Measurements from ENCODE around the gene TP53I13. TPM values are rescaled to one million over a fixed set of nuclear protein-coding genes. Genes with fewer than 3 reads are reported as not detected.

The TP53I13 gene
- total RNA-seq, 1 experiment from 2014 or later = 43.8 TPM

GRCh38 chr17:29571486-29571882 lies 3.0 kb downstream of the TP53I13 start:
- Histone ChIP-seq H3K4me1 (ENCODE audit: low read length) (peaks cover 9% of the 10 kb centered on the region), H3K9me2 (replicated peaks; ENCODE audit: insufficient read depth, low read length) (no peaks in the 10 kb centered on the region), H4K20me1 (ENCODE audit: insufficient read depth, low read depth, low read length) (no peaks in the 10 kb centered on the region), H3K27ac (ENCODE audit: low read length) (no peak overlapping the region), H3K36me3 (ENCODE audit: insufficient read depth, low read length) (peaks cover 5% of the 10 kb centered on the region; the same call in 1 of the 2 replicates), H3K79me2 (ENCODE audit: low read length) (peaks cover 8% of the 10 kb centered on the region; the same call in 1 of the 2 replicates), H3K4me3 (ENCODE audit: low read length) (no peak overlapping the region), H3K4me2 (ENCODE audit: low read depth, low read length, poor library complexity, severe bottlenecking) (no peak overlapping the region), H2AFZ (ENCODE audit: low read length) (no peak overlapping the region), H3K27me3 (ENCODE audit: low read length) (no peaks in the 10 kb centered on the region), H3K9ac (ENCODE audit: low read length) (no peak overlapping the region), H3K9me3 (ENCODE audit: low read length) (no peaks in the 10 kb centered on the region)
- DNase-seq = no peak

GRCh38 chr17:29571883-29572681 lies 3.6 kb downstream of the TP53I13 start:
- no peak for DNase-seq

DNA sequence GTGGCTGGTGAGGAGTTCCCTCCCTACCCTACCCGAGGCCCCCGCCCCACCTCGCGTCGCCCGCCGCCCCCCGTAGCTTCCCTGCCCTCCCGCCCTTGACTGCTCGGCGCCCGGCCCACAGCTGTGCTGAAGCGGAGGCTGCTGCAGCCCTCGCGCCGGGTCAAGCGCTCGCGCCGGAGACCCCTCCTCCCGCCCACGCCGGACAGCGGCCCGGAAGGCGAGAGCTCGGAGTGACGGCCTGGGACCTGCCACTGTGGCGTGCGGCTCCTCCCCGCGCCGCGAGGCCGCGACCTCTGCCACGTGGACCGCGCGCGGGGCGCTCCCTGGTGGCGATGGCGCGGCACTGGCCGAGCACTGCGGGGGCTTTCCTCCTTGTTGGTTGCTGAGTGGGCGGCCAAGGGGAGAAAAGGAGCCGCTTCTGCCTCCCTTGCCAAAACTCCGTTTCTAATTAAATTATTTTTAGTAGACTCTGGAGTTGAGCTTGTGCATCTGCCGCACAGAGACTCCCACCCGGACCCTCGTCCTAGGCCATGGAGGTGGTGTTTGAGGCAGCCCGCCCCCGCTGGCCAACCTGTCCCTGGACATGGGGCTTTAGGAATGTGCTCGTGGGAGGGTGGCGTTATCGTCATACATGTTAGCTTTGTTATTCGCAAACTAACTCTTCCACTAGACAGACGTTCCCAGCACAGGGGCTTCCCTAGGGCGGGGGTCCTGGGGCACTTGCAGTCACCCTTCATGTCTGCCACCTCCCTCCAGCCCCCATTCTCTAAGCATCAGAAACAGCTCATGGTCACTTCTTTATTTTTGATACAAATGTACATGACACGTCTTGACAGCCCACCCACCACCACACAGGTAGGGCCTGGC lies 4.4 kb downstream of the TP53I13 start:
- H3K4me3 ChIP-seq (ENCODE audit: low read length) = no peak overlapping the region
- H3K4me2 ChIP-seq (ENCODE audit: low read depth, low read length, poor library complexity, severe bottlenecking) = no peak overlapping the region
- H3K27me3 ChIP-seq (ENCODE audit: low read length) = no peaks in the 10 kb centered on the region
- no peak overlapping the region for H3K27ac ChIP-seq (ENCODE audit: low read length)
- H3K36me3 ChIP-seq (ENCODE audit: insufficient read depth, low read length) = peaks cover 5% of the 10 kb centered on the region; the same call in 1 of the 2 replicates
- no peaks in the 10 kb centered on the region for H3K9me3 ChIP-seq (ENCODE audit: low read length)
- H4K20me1 ChIP-seq (ENCODE audit: insufficient read depth, low read depth, low read length) = no peaks in the 10 kb centered on the region
- DNase-seq = no peak
- no peaks in the 10 kb centered on the region for H3K9me2 ChIP-seq (replicated peaks; ENCODE audit: insufficient read depth, low read length)
- peaks cover 8% of the 10 kb centered on the region; the same call in 1 of the 2 replicates for H3K79me2 ChIP-seq (ENCODE audit: low read length)
- no peak overlapping the region for H2AFZ ChIP-seq (ENCODE audit: low read length)
- no peak overlapping the region for H3K9ac ChIP-seq (ENCODE audit: low read length)
- H3K4me1 ChIP-seq (ENCODE audit: low read length) = peaks cover 9% of the 10 kb centered on the region

More at GRCh38 chr17:29571883-29572681, 3.6 kb downstream of the TP53I13 start:
- Histone ChIP-seq H3K79me2 (ENCODE audit: low read length) (peaks cover 8% of the 10 kb centered on the region; the same call in 1 of the 2 replicates), H3K27ac (ENCODE audit: low read length) (no peak overlapping the region), H2AFZ (ENCODE audit: low read length) (no peak overlapping the region), H3K4me1 (ENCODE audit: low read length) (peaks cover 9% of the 10 kb centered on the region), H3K9me3 (ENCODE audit: low read length) (no peaks in the 10 kb centered on the region), H3K4me2 (ENCODE audit: low read depth, low read length, poor library complexity, severe bottlenecking) (no peak overlapping the region), H3K36me3 (ENCODE audit: insufficient read depth, low read length) (peaks cover 5% of the 10 kb centered on the region; the same call in 1 of the 2 replicates), H3K4me3 (ENCODE audit: low read length) (no peak overlapping the region), H3K9ac (ENCODE audit: low read length) (no peak overlapping the region), H3K27me3 (ENCODE audit: low read length) (no peaks in the 10 kb centered on the region), H3K9me2 (replicated peaks; ENCODE audit: insufficient read depth, low read length) (no peaks in the 10 kb centered on the region), H4K20me1 (ENCODE audit: insufficient read depth, low read depth, low read length) (no peaks in the 10 kb centered on the region)

GRCh38 chr17:29573558-29573869 lies 5.0 kb downstream of the TP53I13 start:
- H3K9me3 ChIP-seq (ENCODE audit: low read length) = no peaks in the 10 kb centered on the region
- no peak overlapping the region for H3K4me2 ChIP-seq (ENCODE audit: low read depth, low read length, poor library complexity, severe bottlenecking)
- no peak overlapping the region for H3K9ac ChIP-seq (ENCODE audit: low read length)
- H3K4me3 ChIP-seq (ENCODE audit: low read length) = no peak overlapping the region
- no peaks in the 10 kb centered on the region for H3K27me3 ChIP-seq (ENCODE audit: low read length)
- H3K79me2 ChIP-seq (ENCODE audit: low read length) = peaks cover 8% of the 10 kb centered on the region; the same call in 1 of the 2 replicates
- H2AFZ ChIP-seq (ENCODE audit: low read length) = no peak overlapping the region
- H4K20me1 ChIP-seq (ENCODE audit: insufficient read depth, low read depth, low read length) = no peaks in the 10 kb centered on the region
- no peaks in the 10 kb centered on the region for H3K9me2 ChIP-seq (replicated peaks; ENCODE audit: insufficient read depth, low read length)
- H3K27ac ChIP-seq (ENCODE audit: low read length) = no peak overlapping the region
- no peak for DNase-seq
- peaks cover 9% of the 10 kb centered on the region for H3K4me1 ChIP-seq (ENCODE audit: low read length)
- peaks cover 8% of the 10 kb centered on the region; the same call in 1 of the 2 replicates for H3K36me3 ChIP-seq (ENCODE audit: insufficient read depth, low read length)

DNA sequence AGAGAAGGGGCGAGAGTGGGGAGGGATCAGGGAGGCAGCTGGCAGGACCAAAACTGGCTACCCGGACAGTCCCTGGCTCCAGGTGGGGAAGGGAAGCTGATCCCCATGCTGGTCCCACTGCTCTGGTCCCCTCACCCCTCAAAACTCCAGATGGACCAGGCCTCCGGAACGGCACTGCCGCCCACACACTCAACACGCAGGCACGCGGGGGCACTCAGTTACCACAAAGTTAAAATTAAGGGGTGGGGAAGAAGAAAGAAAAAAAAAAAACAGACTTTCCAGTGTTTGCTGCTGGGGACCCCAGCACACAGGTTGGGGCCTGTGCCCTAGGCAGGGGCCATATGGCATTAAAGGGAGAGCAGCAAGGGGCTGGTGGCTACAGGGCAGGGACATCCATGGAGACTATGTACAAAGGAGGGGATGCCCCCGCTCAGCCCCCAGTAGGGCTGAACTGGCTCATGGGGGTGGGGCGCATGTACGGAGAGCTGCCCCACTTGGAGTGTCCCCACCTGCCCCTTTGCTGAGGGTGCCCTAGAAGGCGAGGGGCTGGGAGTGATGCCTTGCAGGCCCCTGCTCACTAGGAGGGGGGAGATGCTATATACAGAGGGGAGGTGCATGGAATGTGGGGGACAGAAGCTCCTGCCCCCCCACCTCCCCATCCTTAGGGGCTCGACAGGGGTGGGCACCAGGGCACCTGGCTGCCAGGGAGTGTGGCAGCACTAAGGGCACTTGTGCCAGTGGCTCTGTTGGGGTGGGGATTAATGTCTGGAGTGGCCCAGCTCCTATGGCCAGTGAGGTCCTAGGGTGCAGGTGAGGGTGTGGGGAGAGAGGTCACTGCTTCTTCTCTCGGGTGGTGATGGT lies 5.6 kb downstream of the TP53I13 start:
- no peaks in the 10 kb centered on the region for H3K9me3 ChIP-seq (ENCODE audit: low read length)
- DNase-seq = no peak
- peaks cover 8% of the 10 kb centered on the region; the same call in 1 of the 2 replicates for H3K36me3 ChIP-seq (ENCODE audit: insufficient read depth, low read length)
- no peak overlapping the region for H3K27ac ChIP-seq (ENCODE audit: low read length)
- H3K9ac ChIP-seq (ENCODE audit: low read length) = no peak overlapping the region
- H3K4me2 ChIP-seq (ENCODE audit: low read depth, low read length, poor library complexity, severe bottlenecking) = no peak overlapping the region
- no peak overlapping the region for H2AFZ ChIP-seq (ENCODE audit: low read length)
- H3K4me3 ChIP-seq (ENCODE audit: low read length) = no peak overlapping the region
- peaks cover 4% of the 10 kb centered on the region; the same call in 1 of the 2 replicates for H3K79me2 ChIP-seq (ENCODE audit: low read length)
- H3K4me1 ChIP-seq (ENCODE audit: low read length) = peaks cover 6% of the 10 kb centered on the region
- H3K9me2 ChIP-seq (replicated peaks; ENCODE audit: insufficient read depth, low read length) = no peaks in the 10 kb centered on the region
- H3K27me3 ChIP-seq (ENCODE audit: low read length) = no peaks in the 10 kb centered on the region
- no peaks in the 10 kb centered on the region for H4K20me1 ChIP-seq (ENCODE audit: insufficient read depth, low read depth, low read length)

GRCh38 chr17:29574732-29575510 lies 6.4 kb downstream of the TP53I13 start:
- no peaks in the 10 kb centered on the region for H3K9me2 ChIP-seq (replicated peaks; ENCODE audit: insufficient read depth, low read length)
- H3K4me1 ChIP-seq (ENCODE audit: low read length) = no peaks in the 10 kb centered on the region
- H3K27ac ChIP-seq (ENCODE audit: low read length) = no peak overlapping the region
- H3K79me2 ChIP-seq (ENCODE audit: low read length) = peaks cover 4% of the 10 kb centered on the region; the same call in 1 of the 2 replicates
- no peak for DNase-seq
- H3K36me3 ChIP-seq (ENCODE audit: insufficient read depth, low read length) = peaks cover 8% of the 10 kb centered on the region; the same call in 1 of the 2 replicates
- H3K9ac ChIP-seq (ENCODE audit: low read length) = no peak overlapping the region
- no peak overlapping the region for H3K4me2 ChIP-seq (ENCODE audit: low read depth, low read length, poor library complexity, severe bottlenecking)
- H3K4me3 ChIP-seq (ENCODE audit: low read length) = no peak overlapping the region
- H4K20me1 ChIP-seq (ENCODE audit: insufficient read depth, low read depth, low read length) = no peaks in the 10 kb centered on the region
- no peaks in the 10 kb centered on the region for H3K27me3 ChIP-seq (ENCODE audit: low read length)
- H2AFZ ChIP-seq (ENCODE audit: low read length) = no peak overlapping the region
- no peaks in the 10 kb centered on the region for H3K9me3 ChIP-seq (ENCODE audit: low read length)

GRCh38 chr17:29575511-29576213 lies 7.2 kb downstream of the TP53I13 start:
- Histone ChIP-seq H3K36me3 (ENCODE audit: insufficient read depth, low read length) (peaks cover 8% of the 10 kb centered on the region; the same call in 1 of the 2 replicates), H3K9me3 (ENCODE audit: low read length) (no peaks in the 10 kb centered on the region), H3K4me2 (ENCODE audit: low read depth, low read length, poor library complexity, severe bottlenecking) (no peak overlapping the region), H3K27ac (ENCODE audit: low read length) (no peak overlapping the region), H3K9ac (ENCODE audit: low read length) (no peak overlapping the region), H3K4me1 (ENCODE audit: low read length) (peaks cover 3% of the 10 kb centered on the region), H2AFZ (ENCODE audit: low read length) (no peak overlapping the region), H3K9me2 (replicated peaks; ENCODE audit: insufficient read depth, low read length) (no peaks in the 10 kb centered on the region), H3K4me3 (ENCODE audit: low read length) (no peak overlapping the region), H4K20me1 (ENCODE audit: insufficient read depth, low read depth, low read length) (no peaks in the 10 kb centered on the region), H3K27me3 (ENCODE audit: low read length) (no peaks in the 10 kb centered on the region), H3K79me2 (ENCODE audit: low read length) (peaks cover 5% of the 10 kb centered on the region; the same call in 1 of the 2 replicates)
- DNase-seq = no peak

Measured in Karpas-422 (cell line).